WTC11 (cell line): Measurements from ENCODE around the gene UPF1. TPM values are rescaled to one million over a fixed set of nuclear protein-coding genes. Genes with fewer than 3 reads are reported as not detected.

Experiments used
- ATAC-seq: fragments of 200-7000 bp; cut with Tn5 transposase; 2 replicates; pipeline ENCODE4 v1.10.0; 2021; ENCODE audit warnings: mild to moderate bottlenecking, moderate library complexity
- CTCF ChIA-PET: fragments of 300-600 bp; sonication (Branson Sonifier 250); formaldehyde crosslinking; loops from one replicate; lab custom pipeline; 2021; ENCODE audit warnings: antibody characterized with exemption; lab: Charles Lee
- POLR2A ChIA-PET: fragments of 350-600 bp; sonication (Branson Sonifier 250); formaldehyde crosslinking; loops from one replicate; lab custom pipeline; 2021; ENCODE audit warnings: antibody characterized with exemption; lab: Charles Lee
- DNase-seq: peaks from one replicate; pipeline ENCODE4 v3.0.0; 2021; ENCODE audit warnings: low spot score
- H3K27ac Mint-ChIP-seq: 2 replicates; pipeline ENCODE4 v1.8.0; 2021; ENCODE audit warnings: mixed read lengths
- H3K27me3 Mint-ChIP-seq: 2 replicates; pipeline ENCODE4 v1.8.0; 2021; ENCODE audit warnings: low read depth, mild to moderate bottlenecking, moderate library complexity, mixed read lengths
- H3K36me3 Mint-ChIP-seq: 2 replicates; pipeline ENCODE4 v1.8.0; 2021; ENCODE audit warnings: mixed read lengths
- H3K4me1 Mint-ChIP-seq: 2 replicates; pipeline ENCODE4 v1.8.0; 2022; ENCODE audit warnings: mixed read lengths
- H3K4me3 Mint-ChIP-seq: 2 replicates; pipeline ENCODE4 v1.8.0; 2021; ENCODE audit warnings: mild to moderate bottlenecking, moderate library complexity, mixed read lengths
- H3K9me3 Mint-ChIP-seq: 2 replicates; pipeline ENCODE4 v1.8.0; 2021; ENCODE audit warnings: mixed read lengths
- CBFB ChIP-seq: sonication (generic); formaldehyde crosslinking; IDR thresholded peaks from 2 replicates; pipeline ENCODE4 v1.8.1; 2022; ENCODE audit warnings: mild to moderate bottlenecking, low read depth, missing genetic modification reagents
- CREM ChIP-seq: sonication (generic); formaldehyde crosslinking; IDR thresholded peaks from 2 replicates; pipeline ENCODE4 v1.8.1; 2022; ENCODE audit warnings: mild to moderate bottlenecking, missing genetic modification reagents, moderate library complexity
- E2F4 ChIP-seq: sonication (generic); formaldehyde crosslinking; IDR thresholded peaks from 2 replicates; pipeline ENCODE4 v1.8.1; 2022; ENCODE audit warnings: low read depth, mild to moderate bottlenecking, moderate library complexity, missing genetic modification reagents, borderline replicate concordance
- E2F5 ChIP-seq: sonication (generic); formaldehyde crosslinking; IDR thresholded peaks from 2 replicates; pipeline ENCODE4 v1.8.1; 2022; ENCODE audit warnings: mild to moderate bottlenecking, moderate library complexity, missing genetic modification reagents
- FOXJ3 ChIP-seq: sonication (generic); formaldehyde crosslinking; IDR thresholded peaks from 2 replicates; pipeline ENCODE4 v1.9.0; 2021; ENCODE audit warnings: missing genetic modification reagents, mild to moderate bottlenecking, borderline replicate concordance
- JUN ChIP-seq: sonication (generic); formaldehyde crosslinking; IDR thresholded peaks from 2 replicates; pipeline ENCODE4 v1.8.0; 2023; ENCODE audit warnings: mild to moderate bottlenecking, missing genetic modification reagents
- SOX15 ChIP-seq: fragments of 250-450 bp; sonication (Bioruptor Pico); IDR thresholded peaks from 2 replicates; pipeline ENCODE4 v1.9.0; 2021; ENCODE audit warnings: mild to moderate bottlenecking
- SP1 ChIP-seq: sonication (generic); formaldehyde crosslinking; conservative IDR thresholded peaks from 2 replicates; pipeline ENCODE4 v1.8.1; 2022; ENCODE audit warnings: missing genetic modification reagents
- STAT6 ChIP-seq: sonication (generic); formaldehyde crosslinking; conservative IDR thresholded peaks from 2 replicates; pipeline ENCODE4 v1.8.1; 2023; ENCODE audit warnings: mild to moderate bottlenecking, low read depth, missing genetic modification reagents, moderate library complexity
- TCF7 ChIP-seq: sonication (generic); formaldehyde crosslinking; IDR thresholded peaks from 2 replicates; pipeline ENCODE4 v1.8.0; 2022; ENCODE audit warnings: mild to moderate bottlenecking, low read depth, missing genetic modification reagents, moderate library complexity
- USF2 ChIP-seq: sonication (generic); formaldehyde crosslinking; IDR thresholded peaks from 2 replicates; pipeline ENCODE4 v1.8.1; 2023; ENCODE audit warnings: mild to moderate bottlenecking, missing genetic modification reagents, moderate library complexity
- ZNF317 ChIP-seq: sonication (generic); formaldehyde crosslinking; IDR thresholded peaks from 2 replicates; pipeline ENCODE4 v1.8.1; 2023; ENCODE audit warnings: low read depth, mild to moderate bottlenecking, moderate library complexity, missing genetic modification reagents, borderline replicate concordance
- ZNF416 ChIP-seq: fragments of 250-450 bp; sonication (Bioruptor Pico); IDR thresholded peaks from 2 replicates; pipeline ENCODE4 v1.9.0; 2021; ENCODE audit warnings: mild to moderate bottlenecking, inconsistent platforms
- ZNF425 ChIP-seq: fragments of 250-450 bp; sonication (Bioruptor Pico); conservative IDR thresholded peaks from 2 replicates; pipeline ENCODE4 v1.9.0; 2021; ENCODE audit warnings: mild to moderate bottlenecking
- ZNF532 ChIP-seq: fragments of 250-450 bp; sonication (Bioruptor Pico); IDR thresholded peaks from 2 replicates; pipeline ENCODE4 v1.9.0; 2021; ENCODE audit warnings: mild to moderate bottlenecking, borderline replicate concordance
- total RNA-seq: library from RNA; stranded (reverse); gene quantifications from 3 replicates; pipeline ENCODE4 v1.2.3, GENCODE V29; 2021

UPF1 gene
- total RNA-seq, 1 experiment from 2014 or later: 82.5 TPM

GRCh38 chr19:18894254-18895037 is 62.7 kb downstream of the UPF1 start:
- H3K27ac Mint-ChIP-seq: no peak overlapping the region
- no peaks in the 10 kb centered on the region for H3K4me1 Mint-ChIP-seq
- TF ChIP-seq ZNF416 (CRISPR knock-in tag): no peak
- TF ChIP-seq FOXJ3: no peak
- TF ChIP-seq CREM (CRISPR knock-in tag): no peak
- no peak for TF ChIP-seq JUN (CRISPR knock-in tag)
- no peak for TF ChIP-seq ZNF532 (CRISPR knock-in tag)
- TF ChIP-seq E2F5 (CRISPR knock-in tag): no peak
- no peak for TF ChIP-seq SP1 (CRISPR knock-in tag)
- TF ChIP-seq USF2: no peak
- TF ChIP-seq STAT6 (CRISPR knock-in tag): no peak
- no peak for TF ChIP-seq ZNF425 (CRISPR knock-in tag)
- TF ChIP-seq SOX15: no peak
- no peak for TF ChIP-seq E2F4 (CRISPR knock-in tag)
- no peak for TF ChIP-seq ZNF317
- no peak for TF ChIP-seq CBFB (CRISPR knock-in tag)
- no peak for TF ChIP-seq TCF7 (CRISPR knock-in tag)
- peak overlapping the region; percentile 62 for H3K4me3 Mint-ChIP-seq
- H3K27me3 Mint-ChIP-seq: peaks cover 16% of the 10 kb centered on the region
- DNase-seq: peak; percentile 58
- ChIA-PET CTCF (interaction anchor here (0.5 to 3.5 kb wide), 22 partner anchors 15 to 579 kb away, joined by 3 to 35 read pairs (median 4); partner anchors contain the start of genes COPE and DDX49), POLR2A (no interaction called here)
- no peaks in the 10 kb centered on the region for H3K36me3 Mint-ChIP-seq
- H3K9me3 Mint-ChIP-seq: no peaks in the 10 kb centered on the region
- peak; percentile 24 for ATAC-seq
